ENCODE data around the gene DHFR2. TPM values are rescaled to one million over a fixed set of nuclear protein-coding genes. Genes with fewer than 3 reads are reported as not detected.

The DHFR2 gene
- total RNA-seq, 3 donors from 2014 or later: 5.4 to 9.1 (median 6.2) TPM

- intact Hi-C loops (cut with DNase I, micrococcal nuclease): no loop called here
- Histone ChIP-seq H3K4me3 (no peak overlapping the region), H3K4me1 (ENCODE audit: low read depth) (no peaks in the 10 kb centered on the region), H3K36me3 (ENCODE audit: low read depth) (no peaks in the 10 kb centered on the region), H3K9me3 (no peaks in the 10 kb centered on the region)
- TF ChIP-seq CTCF (IDR thresholded peaks at IDR 0.05): no peak
- ATAC-seq (no peak), DNase-seq (no peak)
Observed at GRCh38 chr3:94043285-94043684, 19.4 kb downstream of the DHFR2 start.

DNA sequence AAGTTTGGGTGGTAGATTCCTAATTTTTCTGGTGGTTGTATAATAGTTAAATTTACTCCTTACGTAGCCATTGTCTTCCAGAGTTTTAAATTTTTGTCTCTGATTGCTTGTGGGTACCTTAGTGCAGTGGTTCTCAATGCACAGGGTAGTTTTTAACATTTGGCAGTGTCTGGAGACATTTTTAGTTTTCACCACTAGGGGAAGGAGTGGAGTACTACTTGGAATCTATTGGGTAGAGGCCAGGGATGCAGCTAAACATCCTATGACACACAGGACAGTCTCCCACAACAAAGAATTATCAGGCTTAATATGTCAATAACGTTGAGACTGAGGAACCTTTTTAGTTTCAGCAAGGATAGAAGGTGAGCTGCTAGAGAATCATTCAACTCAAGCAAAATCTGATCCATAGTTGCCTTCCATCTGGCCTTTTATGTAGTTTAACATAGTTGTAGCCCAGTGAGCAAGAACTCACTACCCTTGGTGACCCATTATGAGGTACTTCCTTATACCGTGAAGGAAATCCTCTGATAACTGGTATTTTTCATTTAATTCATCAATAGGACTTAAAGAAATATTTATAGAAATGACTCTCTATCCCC, 25.7 kb downstream of the DHFR2 start:
- Histone ChIP-seq H3K36me3 (ENCODE audit: low read depth) (no peaks in the 10 kb centered on the region), H3K4me1 (ENCODE audit: low read depth) (no peaks in the 10 kb centered on the region), H3K4me3 (no peak overlapping the region), H3K9me3 (no peaks in the 10 kb centered on the region)
- peak in 1 of 3 donors; percentile 29 for DNase-seq
- intact Hi-C loops (cut with DNase I, micrococcal nuclease): no loop called here
- TF ChIP-seq CTCF (IDR thresholded peaks at IDR 0.05): peak; percentile 40
- peak; percentile 80 for ATAC-seq

- Histone ChIP-seq H3K4me1 (ENCODE audit: low read depth) (peaks cover 3% of the 10 kb centered on the region), H3K9me3 (no peaks in the 10 kb centered on the region), H3K4me3 (peak within 1 kb of the TSS; percentile 16), H3K36me3 (ENCODE audit: low read depth) (no peaks in the 10 kb centered on the region)
- no peak for TF ChIP-seq CTCF (IDR thresholded peaks at IDR 0.05)
- intact Hi-C loops (cut with DNase I, micrococcal nuclease): loop anchor here in 1 of 2 donors (5.0 kb wide), 1 partner anchor 34 kb away; the partner anchor contains the start of genes DHFR2 and NSUN3
- DNase-seq (peak in 1 of 3 donors; percentile 83), ATAC-seq (peak; percentile 60)
Observed at GRCh38 chr3:94028093-94028837, 34.5 kb downstream of the DHFR2 start, which contains the start of gene STX19. Gene STX19, minus strand, starts transcription at chr3:94028597. Its CDS starts 13,328 bp downstream, at chr3:94015269.

GRCh38 chr3:94026623-94027022, 36.1 kb downstream of the DHFR2 start:
- Histone ChIP-seq H3K36me3 (ENCODE audit: low read depth) (no peaks in the 10 kb centered on the region), H3K4me3 (no peak overlapping the region), H3K9me3 (no peaks in the 10 kb centered on the region), H3K4me1 (ENCODE audit: low read depth) (peaks cover 3% of the 10 kb centered on the region)
- no peak for TF ChIP-seq CTCF (IDR thresholded peaks at IDR 0.05)
- no peak for DNase-seq
- intact Hi-C loops (cut with DNase I, micrococcal nuclease): loop anchor here in 1 of 2 donors (5.0 kb wide), 1 partner anchor 36 kb away; the partner anchor contains the start of genes DHFR2 and NSUN3
- ATAC-seq: peak; percentile 57

DNA sequence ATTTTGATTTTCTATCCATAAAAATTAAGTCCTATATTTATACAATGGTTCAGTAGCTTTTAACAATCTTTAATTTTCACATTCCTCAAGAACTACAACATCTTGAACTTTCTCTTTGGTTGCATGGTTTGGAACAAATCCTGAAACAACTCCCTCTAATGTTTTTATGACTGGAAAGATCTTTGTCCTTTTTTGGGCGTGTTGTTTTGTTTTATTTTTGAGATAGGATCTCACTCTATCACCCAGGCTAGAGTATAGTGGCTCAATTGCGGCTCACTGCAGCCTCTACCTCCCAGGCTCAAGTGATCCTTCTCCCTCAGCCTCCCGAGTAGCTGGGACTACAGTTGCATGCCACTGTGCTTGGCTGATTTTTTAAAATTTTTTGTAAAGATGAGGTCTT, 38.3 kb downstream of the DHFR2 start:
- intact Hi-C loops (cut with DNase I, micrococcal nuclease): no loop called here
- no peak for TF ChIP-seq CTCF (IDR thresholded peaks at IDR 0.05)
- no peak overlapping the region for H3K4me3 ChIP-seq
- H3K4me1 ChIP-seq (ENCODE audit: low read depth): peaks cover 2% of the 10 kb centered on the region
- ATAC-seq: peak; percentile 55
- no peaks in the 10 kb centered on the region for H3K36me3 ChIP-seq (ENCODE audit: low read depth)
- no peaks in the 10 kb centered on the region for H3K9me3 ChIP-seq
- peak in 2 of 3 donors; percentile 47 to 48 for DNase-seq
